WTC11 (cell line): ENCODE measurements around the gene PAN2. TPM values are rescaled to one million over a fixed set of nuclear protein-coding genes. Genes with fewer than 3 reads are reported as not detected.
"Not testable (repeated sequence)": the region's sequence is repeated elsewhere in the genome, so short reads cannot be mapped to it uniquely, and the experiment has no call there.

Experiments
- ATAC-seq: fragments of 200-7000 bp; cut with Tn5 transposase; 2 replicates; pipeline ENCODE4 v1.10.0; 2021; ENCODE audit warnings: mild to moderate bottlenecking, moderate library complexity
- CTCF ChIA-PET: fragments of 300-600 bp; sonication (Branson Sonifier 250); formaldehyde crosslinking; loops from one replicate; lab custom pipeline; 2021; ENCODE audit warnings: antibody characterized with exemption; lab: Charles Lee
- POLR2A ChIA-PET: fragments of 350-600 bp; sonication (Branson Sonifier 250); formaldehyde crosslinking; loops from one replicate; lab custom pipeline; 2021; ENCODE audit warnings: antibody characterized with exemption; lab: Charles Lee
- DNase-seq: peaks from one replicate; pipeline ENCODE4 v3.0.0; 2021; ENCODE audit warnings: low spot score
- H3K27ac Mint-ChIP-seq: 2 replicates; pipeline ENCODE4 v1.8.0; 2021; ENCODE audit warnings: mixed read lengths
- H3K27me3 Mint-ChIP-seq: 2 replicates; pipeline ENCODE4 v1.8.0; 2021; ENCODE audit warnings: low read depth, mild to moderate bottlenecking, moderate library complexity, mixed read lengths
- H3K36me3 Mint-ChIP-seq: 2 replicates; pipeline ENCODE4 v1.8.0; 2021; ENCODE audit warnings: mixed read lengths
- H3K4me1 Mint-ChIP-seq: 2 replicates; pipeline ENCODE4 v1.8.0; 2022; ENCODE audit warnings: mixed read lengths
- H3K4me3 Mint-ChIP-seq: 2 replicates; pipeline ENCODE4 v1.8.0; 2021; ENCODE audit warnings: mild to moderate bottlenecking, moderate library complexity, mixed read lengths
- H3K9me3 Mint-ChIP-seq: 2 replicates; pipeline ENCODE4 v1.8.0; 2021; ENCODE audit warnings: mixed read lengths
- GRHL2 ChIP-seq: fragments of 250-450 bp; sonication (Bioruptor Pico); IDR thresholded peaks from 2 replicates; pipeline ENCODE4 v1.8.0; 2022; ENCODE audit warnings: mild to moderate bottlenecking, moderate library complexity; ENCODE audit not compliant: insufficient replicate concordance, severe bottlenecking
- GTF2I ChIP-seq: fragments of 250-450 bp; sonication (Bioruptor Pico); conservative IDR thresholded peaks from 2 replicates; pipeline ENCODE4 v1.4.0; 2021; ENCODE audit warnings: mild to moderate bottlenecking
- JAZF1 ChIP-seq: fragments of 250-450 bp; sonication (Bioruptor Pico); IDR thresholded peaks from 2 replicates; pipeline ENCODE4 v1.9.0; 2021; ENCODE audit warnings: moderate library complexity, mild to moderate bottlenecking, inconsistent platforms
- JUN ChIP-seq: sonication (generic); formaldehyde crosslinking; IDR thresholded peaks from 2 replicates; pipeline ENCODE4 v1.8.0; 2023; ENCODE audit warnings: mild to moderate bottlenecking, missing genetic modification reagents
- KAT7 ChIP-seq: sonication (generic); formaldehyde crosslinking; IDR thresholded peaks from 2 replicates; pipeline ENCODE4 v1.8.1; 2023; ENCODE audit warnings: missing genetic modification reagents, mild to moderate bottlenecking, borderline replicate concordance
- NFE2L1 ChIP-seq: sonication (generic); formaldehyde crosslinking; IDR thresholded peaks from 2 replicates; pipeline ENCODE4 v1.8.1; 2023; ENCODE audit warnings: missing genetic modification reagents
- SMAD3 ChIP-seq: sonication (generic); formaldehyde crosslinking; IDR thresholded peaks from 2 replicates; pipeline ENCODE4 v1.8.0; 2022; ENCODE audit warnings: missing genetic modification reagents, mild to moderate bottlenecking, borderline replicate concordance
- SMAD4 ChIP-seq: sonication (generic); formaldehyde crosslinking; IDR thresholded peaks from 2 replicates; pipeline ENCODE4 v1.8.0; 2022; ENCODE audit warnings: mild to moderate bottlenecking, missing genetic modification reagents
- ZBTB43 ChIP-seq: sonication (generic); formaldehyde crosslinking; IDR thresholded peaks from 2 replicates; pipeline ENCODE4 v1.8.1; 2023; ENCODE audit warnings: mild to moderate bottlenecking, missing genetic modification reagents
- ZNF121 ChIP-seq: sonication (generic); formaldehyde crosslinking; IDR thresholded peaks from 2 replicates; pipeline ENCODE4 v1.8.0; 2023; ENCODE audit warnings: missing genetic modification reagents
- ZNF423 ChIP-seq: fragments of 250-450 bp; sonication (Bioruptor Pico); IDR thresholded peaks from 2 replicates; pipeline ENCODE4 v2.1.2; 2022; ENCODE audit warnings: mild to moderate bottlenecking, moderate library complexity
- ZNF532 ChIP-seq: fragments of 250-450 bp; sonication (Bioruptor Pico); IDR thresholded peaks from 2 replicates; pipeline ENCODE4 v1.9.0; 2021; ENCODE audit warnings: mild to moderate bottlenecking, borderline replicate concordance
- total RNA-seq: library from RNA; stranded (reverse); gene quantifications from 3 replicates; pipeline ENCODE4 v1.2.3, GENCODE V29; 2021
- TF ChIP-seq, protein P1 (sequence below): fragments of 250-450 bp; sonication (Bioruptor Pico); IDR thresholded peaks from 2 replicates; pipeline ENCODE4 v2.1.2; 2022; ENCODE audit warnings: mild to moderate bottlenecking, moderate library complexity
- TF ChIP-seq, protein P2 (sequence below): sonication (generic); formaldehyde crosslinking; IDR thresholded peaks from 2 replicates; pipeline ENCODE4 v1.8.0; 2022; ENCODE audit warnings: mild to moderate bottlenecking, missing genetic modification reagents

The PAN2 gene
- total RNA-seq, 1 experiment from 2014 or later, result 46.7 TPM

DNA sequence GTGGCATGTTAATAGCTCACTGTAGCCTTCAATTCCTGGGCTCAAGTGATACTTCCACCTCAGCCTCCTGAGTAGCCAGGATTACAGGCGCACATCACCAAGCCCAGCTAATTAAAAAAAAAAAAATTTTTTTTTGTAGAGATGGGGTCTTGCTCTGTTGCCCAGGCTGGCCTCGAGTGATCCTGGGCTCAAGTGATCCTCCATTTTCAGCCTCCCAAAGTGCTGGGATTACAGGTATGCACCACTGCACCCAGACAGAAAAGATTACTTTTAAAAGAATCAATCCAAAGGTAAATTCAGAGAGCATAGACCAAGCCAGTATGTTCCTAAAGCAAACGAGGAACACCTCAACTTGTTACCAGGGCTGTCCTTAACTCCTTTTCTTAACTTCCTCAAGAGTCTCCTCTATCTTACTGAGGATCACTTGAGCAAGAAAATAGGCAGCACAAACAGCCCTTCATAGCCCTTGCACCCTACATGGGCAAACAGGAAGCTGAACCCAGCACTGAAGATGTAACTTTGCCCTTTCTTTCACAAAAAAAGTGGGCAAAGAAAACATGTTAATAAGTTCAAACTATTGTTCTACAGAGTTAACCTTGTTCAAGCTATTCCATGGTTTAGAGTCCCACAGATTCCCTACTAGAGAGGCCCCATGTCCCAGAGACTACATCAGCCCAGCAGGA, 45.0 kb downstream of the PAN2 start:
- Mint-ChIP-seq H3K9me3 (no peaks in the 10 kb centered on the region), H3K4me1 (peaks cover 9% of the 10 kb centered on the region), H3K27me3 (no peaks in the 10 kb centered on the region), H3K36me3 (peaks cover 33% of the 10 kb centered on the region), H3K27ac (no peak overlapping the region), H3K4me3 (no peak overlapping the region)
- TF ChIP-seq ZNF121 (CRISPR knock-in tag), result 0 out of 2 replicates have a peak, but pooled peaks have one; percentile 30
- no peak for TF ChIP-seq JUN (CRISPR knock-in tag)
- POLR2A ChIA-PET, result no interaction called here
- CTCF ChIA-PET, result no interaction called here
- ATAC-seq, result no peak
- no peak for DNase-seq

DNA sequence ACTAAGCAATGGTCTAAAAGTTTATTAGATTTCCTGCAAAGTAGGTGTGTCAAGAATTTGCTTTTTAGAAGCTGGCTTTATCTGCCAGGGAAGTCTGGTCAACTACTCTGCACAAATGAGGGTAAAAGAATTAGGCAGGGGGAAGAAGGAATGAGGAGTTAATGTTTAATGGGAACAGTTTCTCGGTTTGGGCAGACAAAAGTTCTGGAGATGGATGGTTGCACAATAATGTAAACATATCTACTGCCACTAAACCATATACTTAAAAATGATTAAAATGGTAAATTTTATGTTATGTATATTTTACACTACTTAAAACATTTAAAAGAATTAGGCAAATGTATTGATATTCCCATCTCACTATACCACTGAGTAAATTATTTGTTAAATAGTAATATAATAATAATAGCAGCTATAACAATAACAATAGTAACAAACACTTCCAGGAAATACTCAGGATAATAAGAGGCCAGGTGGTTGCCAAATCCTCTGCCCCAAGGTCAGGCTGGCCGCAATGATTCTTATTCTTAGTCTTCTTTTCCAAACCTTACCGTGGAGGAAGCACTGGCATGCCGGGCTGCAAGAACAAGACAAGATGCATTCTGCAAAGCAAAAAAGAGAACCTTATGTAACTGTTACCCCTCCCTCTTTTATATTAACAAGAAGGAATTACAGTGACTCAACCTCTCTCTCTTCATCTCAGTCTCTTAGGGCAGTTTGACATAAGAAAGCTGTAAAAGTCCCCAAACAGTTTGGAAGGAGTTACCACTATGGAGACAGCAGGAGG, 47.6 kb downstream of the PAN2 start:
- H3K27ac Mint-ChIP-seq, result peak overlapping the region; percentile 84
- DNase-seq (no peak), ATAC-seq (no peak)
- peaks cover 9% of the 10 kb centered on the region for H3K4me1 Mint-ChIP-seq
- H3K9me3 Mint-ChIP-seq, result no peaks in the 10 kb centered on the region
- ChIA-PET CTCF (interaction anchor here (0.9 to 1.6 kb wide), 9 partner anchors 12 to 178 kb away, joined by 3 to 8 read pairs (median 4); partner anchors contain the start of genes ANKRD52, COQ10A and RNF41), POLR2A (no interaction called here)
- no peaks in the 10 kb centered on the region for H3K27me3 Mint-ChIP-seq
- no peak overlapping the region for H3K4me3 Mint-ChIP-seq
- H3K36me3 Mint-ChIP-seq, result peaks cover 47% of the 10 kb centered on the region
- TF ChIP-seq JAZF1 (CRISPR knock-in tag) (no peak), ZNF423 (no peak), GRHL2 (no peak), ZNF532 (no peak)

DNA sequence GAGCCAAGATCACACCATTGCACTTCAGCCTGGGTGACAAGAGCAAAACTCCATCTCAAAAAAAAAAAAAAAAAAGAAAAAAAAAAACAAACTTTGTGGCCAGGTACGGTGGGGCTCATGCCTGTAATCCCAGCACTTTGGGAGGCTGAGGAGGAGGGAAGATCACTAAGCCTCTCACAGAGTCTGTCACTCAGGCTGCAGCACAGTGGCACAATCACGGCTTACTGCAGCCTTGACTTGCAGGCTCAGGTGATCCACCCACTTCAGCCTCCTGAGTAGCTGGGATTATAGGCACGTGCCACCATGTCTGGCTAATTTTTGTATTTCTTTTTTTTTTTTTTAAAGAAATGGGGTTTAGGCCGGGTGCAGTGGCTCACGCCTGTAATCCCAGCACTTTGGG, 49.5 kb downstream of the PAN2 start:
- CTCF ChIA-PET, DNase-seq, POLR2A ChIA-PET, H3K27ac Mint-ChIP-seq, H3K4me1 Mint-ChIP-seq, H3K9me3 Mint-ChIP-seq, ATAC-seq, H3K27me3 Mint-ChIP-seq, H3K4me3 Mint-ChIP-seq: not testable (repeated sequence)
- peaks cover 44% of the 10 kb centered on the region for H3K36me3 Mint-ChIP-seq

GRCh38 chr12:56282579-56282978, 51.2 kb downstream of the PAN2 start:
- Mint-ChIP-seq H3K27me3 (no peaks in the 10 kb centered on the region), H3K9me3 (no peaks in the 10 kb centered on the region), H3K4me1 (peaks cover 9% of the 10 kb centered on the region), H3K4me3 (no peak overlapping the region), H3K27ac (peak overlapping the region; percentile 73), H3K36me3 (peaks cover 53% of the 10 kb centered on the region)
- ATAC-seq, result no peak
- POLR2A ChIA-PET, result no interaction called here
- CTCF ChIA-PET, result no interaction called here
- DNase-seq, result no peak
- TF ChIP-seq ZNF532 (no peak), ZBTB43 (no peak), NFE2L1 (no peak), KAT7 (CRISPR knock-in tag) (no peak), JAZF1 (CRISPR knock-in tag) (no peak), GTF2I (no peak), SMAD3 (CRISPR knock-in tag) (no peak), SMAD4 (CRISPR knock-in tag) (no peak), ZNF121 (CRISPR knock-in tag) (no peak)
- TF ChIP-seq, protein P1, sequence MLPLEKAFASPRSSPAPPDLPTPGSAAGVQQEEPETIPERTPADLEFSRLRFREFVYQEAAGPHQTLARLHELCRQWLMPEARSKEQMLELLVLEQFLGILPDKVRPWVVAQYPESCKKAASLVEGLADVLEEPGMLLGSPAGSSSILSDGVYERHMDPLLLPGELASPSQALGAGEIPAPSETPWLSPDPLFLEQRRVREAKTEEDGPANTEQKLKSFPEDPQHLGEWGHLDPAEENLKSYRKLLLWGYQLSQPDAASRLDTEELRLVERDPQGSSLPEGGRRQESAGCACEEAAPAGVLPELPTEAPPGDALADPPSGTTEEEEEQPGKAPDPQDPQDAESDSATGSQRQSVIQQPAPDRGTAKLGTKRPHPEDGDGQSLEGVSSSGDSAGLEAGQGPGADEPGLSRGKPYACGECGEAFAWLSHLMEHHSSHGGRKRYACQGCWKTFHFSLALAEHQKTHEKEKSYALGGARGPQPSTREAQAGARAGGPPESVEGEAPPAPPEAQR (CRISPR knock-in tag), result no peak
- TF ChIP-seq, protein P2, sequence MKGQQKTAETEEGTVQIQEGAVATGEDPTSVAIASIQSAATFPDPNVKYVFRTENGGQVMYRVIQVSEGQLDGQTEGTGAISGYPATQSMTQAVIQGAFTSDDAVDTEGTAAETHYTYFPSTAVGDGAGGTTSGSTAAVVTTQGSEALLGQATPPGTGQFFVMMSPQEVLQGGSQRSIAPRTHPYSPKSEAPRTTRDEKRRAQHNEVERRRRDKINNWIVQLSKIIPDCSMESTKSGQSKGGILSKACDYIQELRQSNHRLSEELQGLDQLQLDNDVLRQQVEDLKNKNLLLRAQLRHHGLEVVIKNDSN (CRISPR knock-in tag), result no peak
